Panc1 (cell line): ENCODE data around the gene KCNIP4. TPM values are rescaled to one million over a fixed set of nuclear protein-coding genes. Genes with fewer than 3 reads are reported as not detected.

Experiments used
- ATAC-seq: fragments of 200-7000 bp; cut with Tn5 transposase; 2 replicates; pipeline ENCODE4 v1.9.1; 2020; ENCODE audit warnings: mild to moderate bottlenecking, moderate library complexity
- BruUV-seq: library from RNA; stranded (reverse); fragments of 400-500 nt; replicated peaks from 2 replicates; lab custom pipeline; 2021; lab: Mats Ljungman, UMichigan
- CTCF ChIA-PET: fragments of 300-600 bp; sonication (Branson Sonifier 250); formaldehyde crosslinking; loops from one replicate; lab custom pipeline; 2022; ENCODE audit warnings: antibody characterized with exemption; lab: Charles Lee
- POLR2A ChIA-PET: fragments of 300-600 bp; sonication (Branson Sonifier 250); formaldehyde crosslinking; loops from one replicate; lab custom pipeline; 2022; ENCODE audit warnings: antibody characterized with exemption; lab: Charles Lee
- DNase-seq: peaks from one replicate; pipeline ENCODE4 v3.0.0-alpha.2; 2010; ENCODE audit warnings: low read depth, low spot score
- H3K27ac ChIP-seq: 2 replicates; pipeline ENCODE4 v1.5.1; 2011; ENCODE audit warnings: mild to moderate bottlenecking, low read length, inconsistent platforms
- H3K27me3 ChIP-seq: fragments of 200-500 bp; sonication (Bioruptor generic); 2 replicates; pipeline ENCODE4 v1.6.0; 2014; ENCODE audit warnings: low read length, inconsistent platforms; ENCODE audit not compliant: control insufficient read depth, insufficient read depth
- H3K36me3 ChIP-seq: fragments of 200-500 bp; sonication (Bioruptor generic); 2 replicates; pipeline ENCODE4 v1.5.1; 2014; ENCODE audit warnings: inconsistent platforms, mild to moderate bottlenecking, low read length, moderate library complexity; ENCODE audit not compliant: control insufficient read depth, insufficient read depth
- H3K4me1 ChIP-seq: 2 replicates; pipeline ENCODE4 v1.5.1; 2011; ENCODE audit warnings: inconsistent platforms, mild to moderate bottlenecking, low read length, moderate library complexity; ENCODE audit not compliant: control insufficient read depth, insufficient read depth
- H3K4me3 ChIP-seq, 2 experiments: 2 replicates each; pipeline ENCODE4 v1.5.1; 2011 to 2012; ENCODE audit warnings: low read depth in 2 of 2, low read length in 2 of 2, mild to moderate bottlenecking in 2 of 2, inconsistent platforms in 1 of 2, moderate library complexity in 1 of 2
- H3K9me3 ChIP-seq: fragments of 200-500 bp; sonication (Bioruptor generic); 2 replicates; pipeline ENCODE4 v1.5.1; 2014; ENCODE audit warnings: low read depth, mild to moderate bottlenecking, inconsistent platforms, low read length, moderate library complexity; ENCODE audit not compliant: control insufficient read depth, insufficient read depth
- POLR2AphosphoS5 ChIP-seq: IDR thresholded peaks from 2 replicates; pipeline ENCODE4 v1.6.1; 2012; ENCODE audit warnings: mild to moderate bottlenecking, low read depth, low read length, moderate library complexity
- SIN3A ChIP-seq: IDR thresholded peaks from 2 replicates; pipeline ENCODE4 v1.6.1; 2012; ENCODE audit warnings: low read depth, mild to moderate bottlenecking, low read length, moderate library complexity, borderline replicate concordance; ENCODE audit not compliant: insufficient read depth
- TCF7L2 ChIP-seq: IDR thresholded peaks from 2 replicates; pipeline ENCODE4 v1.6.1; 2011; ENCODE audit warnings: mild to moderate bottlenecking, low read depth, low read length, inconsistent platforms
- in situ Hi-C: cut with HindIII; loops from 2 replicates; pipeline ENCODE4 v1.10.0; 2016; ENCODE audit warnings: low sequenced_read_pairs, low pct_unique_long_range_greater_than_20kb
- intact Hi-C: fragments of 100-400 bp; cut with micrococcal nuclease; formaldehyde crosslinking; loops from one replicate; pipeline ENCODE4 v1.10.0; 2022; ENCODE audit not compliant: unreplicated experiment
- total RNA-seq: library from RNA; stranded (reverse); gene quantifications from one replicate; pipeline ENCODE4 v1.2.1, GENCODE V29; 2021; ENCODE audit not compliant: unreplicated experiment
- TF ChIP-seq, protein P1 (sequence below): fragments of 450-650 bp; IDR thresholded peaks from 2 replicates; pipeline ENCODE4 v1.5.1; 2017; ENCODE audit warnings: mild to moderate bottlenecking
- TF ChIP-seq, protein P2 (sequence below), 2 experiments: IDR thresholded peaks; 2 replicates each; pipeline ENCODE4 v1.6.1; 2011 to 2012; ENCODE audit warnings: low read depth in 2 of 2, control low read depth in 1 of 2, low read length in 1 of 2, mild to moderate bottlenecking in 1 of 2, moderate library complexity in 1 of 2; ENCODE audit not compliant: insufficient read depth in 1 of 2

Gene KCNIP4
- total RNA-seq, 1 experiment from 2014 or later = not detected

DNA sequence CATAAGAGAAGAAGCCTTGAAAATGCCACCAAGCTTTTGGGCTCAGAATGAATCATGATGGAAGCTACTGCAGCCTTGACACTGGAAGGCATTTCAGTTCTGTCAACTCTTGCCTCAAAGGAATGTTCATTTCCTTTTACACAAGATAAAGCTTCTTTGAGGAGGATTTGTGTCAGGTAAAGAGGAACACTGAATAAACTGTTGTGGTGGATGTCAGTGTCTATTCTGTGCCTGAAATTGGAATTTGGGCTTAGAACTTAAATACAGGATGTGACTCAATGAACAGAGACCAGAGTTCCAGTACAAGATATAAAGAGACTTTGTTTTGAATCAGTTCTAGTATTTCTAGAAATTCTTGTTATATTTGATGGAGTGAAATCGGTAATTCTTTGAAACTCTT, 935.1 kb downstream of the KCNIP4 start:
- TF ChIP-seq SIN3A (no peak), POLR2AphosphoS5 (no peak), TCF7L2 (no peak)
- TF ChIP-seq, protein P1, sequence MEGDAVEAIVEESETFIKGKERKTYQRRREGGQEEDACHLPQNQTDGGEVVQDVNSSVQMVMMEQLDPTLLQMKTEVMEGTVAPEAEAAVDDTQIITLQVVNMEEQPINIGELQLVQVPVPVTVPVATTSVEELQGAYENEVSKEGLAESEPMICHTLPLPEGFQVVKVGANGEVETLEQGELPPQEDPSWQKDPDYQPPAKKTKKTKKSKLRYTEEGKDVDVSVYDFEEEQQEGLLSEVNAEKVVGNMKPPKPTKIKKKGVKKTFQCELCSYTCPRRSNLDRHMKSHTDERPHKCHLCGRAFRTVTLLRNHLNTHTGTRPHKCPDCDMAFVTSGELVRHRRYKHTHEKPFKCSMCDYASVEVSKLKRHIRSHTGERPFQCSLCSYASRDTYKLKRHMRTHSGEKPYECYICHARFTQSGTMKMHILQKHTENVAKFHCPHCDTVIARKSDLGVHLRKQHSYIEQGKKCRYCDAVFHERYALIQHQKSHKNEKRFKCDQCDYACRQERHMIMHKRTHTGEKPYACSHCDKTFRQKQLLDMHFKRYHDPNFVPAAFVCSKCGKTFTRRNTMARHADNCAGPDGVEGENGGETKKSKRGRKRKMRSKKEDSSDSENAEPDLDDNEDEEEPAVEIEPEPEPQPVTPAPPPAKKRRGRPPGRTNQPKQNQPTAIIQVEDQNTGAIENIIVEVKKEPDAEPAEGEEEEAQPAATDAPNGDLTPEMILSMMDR = no peak
- TF ChIP-seq, protein P2, sequence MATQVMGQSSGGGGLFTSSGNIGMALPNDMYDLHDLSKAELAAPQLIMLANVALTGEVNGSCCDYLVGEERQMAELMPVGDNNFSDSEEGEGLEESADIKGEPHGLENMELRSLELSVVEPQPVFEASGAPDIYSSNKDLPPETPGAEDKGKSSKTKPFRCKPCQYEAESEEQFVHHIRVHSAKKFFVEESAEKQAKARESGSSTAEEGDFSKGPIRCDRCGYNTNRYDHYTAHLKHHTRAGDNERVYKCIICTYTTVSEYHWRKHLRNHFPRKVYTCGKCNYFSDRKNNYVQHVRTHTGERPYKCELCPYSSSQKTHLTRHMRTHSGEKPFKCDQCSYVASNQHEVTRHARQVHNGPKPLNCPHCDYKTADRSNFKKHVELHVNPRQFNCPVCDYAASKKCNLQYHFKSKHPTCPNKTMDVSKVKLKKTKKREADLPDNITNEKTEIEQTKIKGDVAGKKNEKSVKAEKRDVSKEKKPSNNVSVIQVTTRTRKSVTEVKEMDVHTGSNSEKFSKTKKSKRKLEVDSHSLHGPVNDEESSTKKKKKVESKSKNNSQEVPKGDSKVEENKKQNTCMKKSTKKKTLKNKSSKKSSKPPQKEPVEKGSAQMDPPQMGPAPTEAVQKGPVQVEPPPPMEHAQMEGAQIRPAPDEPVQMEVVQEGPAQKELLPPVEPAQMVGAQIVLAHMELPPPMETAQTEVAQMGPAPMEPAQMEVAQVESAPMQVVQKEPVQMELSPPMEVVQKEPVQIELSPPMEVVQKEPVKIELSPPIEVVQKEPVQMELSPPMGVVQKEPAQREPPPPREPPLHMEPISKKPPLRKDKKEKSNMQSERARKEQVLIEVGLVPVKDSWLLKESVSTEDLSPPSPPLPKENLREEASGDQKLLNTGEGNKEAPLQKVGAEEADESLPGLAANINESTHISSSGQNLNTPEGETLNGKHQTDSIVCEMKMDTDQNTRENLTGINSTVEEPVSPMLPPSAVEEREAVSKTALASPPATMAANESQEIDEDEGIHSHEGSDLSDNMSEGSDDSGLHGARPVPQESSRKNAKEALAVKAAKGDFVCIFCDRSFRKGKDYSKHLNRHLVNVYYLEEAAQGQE (IDR thresholded peaks at IDR 0.05; ENCODE audit: insufficient read depth in 1 of 2, low read depth in 2 of 2, low read length in 1 of 2) = no peak
- Histone ChIP-seq H3K36me3 (no peaks in the 10 kb centered on the region), H3K4me3 (no peak overlapping the region), H3K27me3 (no peaks in the 10 kb centered on the region), H3K27ac (no peak overlapping the region), H3K9me3 (no peaks in the 10 kb centered on the region), H3K4me1 (no peaks in the 10 kb centered on the region)
- BruUV-seq = no TSS peak
- intact Hi-C loops (no loop called here), in situ Hi-C loops (no loop called here)
- POLR2A ChIA-PET = no interaction called here
- CTCF ChIA-PET = no interaction called here
- ATAC-seq = no peak
- no peak for DNase-seq

DNA sequence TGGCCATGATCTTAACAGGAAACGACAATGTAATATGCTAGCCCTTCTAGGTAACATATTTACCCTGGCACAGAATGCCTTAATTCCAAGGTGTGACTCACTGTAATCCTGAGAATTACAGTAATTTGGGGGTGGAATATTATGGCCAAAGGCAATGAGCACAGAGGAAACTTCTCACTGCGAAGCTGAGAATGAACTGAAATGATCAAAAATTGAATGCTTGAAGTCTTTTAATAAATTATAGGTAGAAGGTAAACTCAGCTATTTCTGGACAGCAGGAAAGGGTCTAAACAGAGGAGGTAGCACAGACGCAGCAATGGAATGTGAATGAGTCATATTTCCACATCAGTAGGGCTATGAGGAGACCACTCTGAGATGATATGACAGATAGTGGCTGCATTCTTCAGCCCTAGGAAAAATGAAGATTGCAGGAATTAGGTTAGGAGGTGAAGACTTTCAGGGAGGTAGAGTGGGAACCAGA, 935.7 kb downstream of the KCNIP4 start:
- no peaks in the 10 kb centered on the region for H3K4me1 ChIP-seq
- ATAC-seq = no peak
- no peak overlapping the region for H3K27ac ChIP-seq
- BruUV-seq = no TSS peak
- H3K4me3 ChIP-seq = no peak overlapping the region
- no peaks in the 10 kb centered on the region for H3K36me3 ChIP-seq
- DNase-seq = no peak
- H3K9me3 ChIP-seq = no peaks in the 10 kb centered on the region
- no peaks in the 10 kb centered on the region for H3K27me3 ChIP-seq
- ChIA-PET CTCF (no interaction called here), POLR2A (no interaction called here)
- intact Hi-C loops = no loop called here
- TF ChIP-seq, protein P2 (IDR thresholded peaks at IDR 0.05; ENCODE audit: insufficient read depth in 1 of 2, low read depth in 2 of 2, low read length in 1 of 2) = no peak
- no peak for TF ChIP-seq TCF7L2
- no peak for TF ChIP-seq SIN3A
- no peak for TF ChIP-seq POLR2AphosphoS5
- TF ChIP-seq, protein P1 = no peak
- in situ Hi-C loops = no loop called here
